ENCODE measurements around the gene CALML5.

The CALML5 gene, protein sequence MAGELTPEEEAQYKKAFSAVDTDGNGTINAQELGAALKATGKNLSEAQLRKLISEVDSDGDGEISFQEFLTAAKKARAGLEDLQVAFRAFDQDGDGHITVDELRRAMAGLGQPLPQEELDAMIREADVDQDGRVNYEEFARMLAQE

DNA sequence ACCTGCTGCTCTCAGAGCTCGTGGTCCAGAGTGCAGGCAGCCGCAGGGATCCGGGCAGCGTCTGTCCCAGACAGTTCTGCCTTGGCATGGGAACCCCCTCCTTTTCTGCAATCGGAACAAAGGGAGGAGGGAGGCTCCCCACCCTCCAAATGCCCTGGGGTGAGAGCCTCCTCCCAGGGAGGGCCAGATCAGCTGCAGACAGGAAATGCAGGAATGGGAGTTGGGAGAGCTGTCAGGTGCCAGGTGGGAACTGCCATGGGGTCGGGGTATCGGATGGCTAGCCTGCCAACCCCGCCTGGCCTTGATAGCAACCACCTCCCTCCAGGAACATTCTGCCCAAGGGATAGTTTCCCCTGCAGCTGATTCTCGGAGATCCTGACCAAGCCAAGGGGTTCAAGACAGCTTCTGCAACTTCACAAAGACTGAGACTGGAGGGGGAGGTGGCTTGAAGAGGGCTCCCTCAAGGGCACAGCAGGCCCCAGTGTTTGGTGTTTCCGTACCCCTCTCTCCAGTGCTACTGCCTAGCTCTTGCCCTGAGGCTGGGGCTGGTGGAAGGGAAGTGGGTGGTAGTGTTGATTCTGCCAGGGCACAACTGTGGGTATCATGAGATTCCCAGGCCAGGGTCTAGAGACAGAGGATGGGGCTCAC, at the start of gene CALML5:
TSS of gene CALML5 (minus strand) at position 78 of the 648 bp plus-strand sequence. CDS start 132 bp downstream, outside the sequence.
- TF ChIP-seq EZH2phosphoT487 (conservative IDR thresholded peaks at IDR 0.05; ENCODE audit: low read length): no peak
- TF ChIP-seq, protein P1, sequence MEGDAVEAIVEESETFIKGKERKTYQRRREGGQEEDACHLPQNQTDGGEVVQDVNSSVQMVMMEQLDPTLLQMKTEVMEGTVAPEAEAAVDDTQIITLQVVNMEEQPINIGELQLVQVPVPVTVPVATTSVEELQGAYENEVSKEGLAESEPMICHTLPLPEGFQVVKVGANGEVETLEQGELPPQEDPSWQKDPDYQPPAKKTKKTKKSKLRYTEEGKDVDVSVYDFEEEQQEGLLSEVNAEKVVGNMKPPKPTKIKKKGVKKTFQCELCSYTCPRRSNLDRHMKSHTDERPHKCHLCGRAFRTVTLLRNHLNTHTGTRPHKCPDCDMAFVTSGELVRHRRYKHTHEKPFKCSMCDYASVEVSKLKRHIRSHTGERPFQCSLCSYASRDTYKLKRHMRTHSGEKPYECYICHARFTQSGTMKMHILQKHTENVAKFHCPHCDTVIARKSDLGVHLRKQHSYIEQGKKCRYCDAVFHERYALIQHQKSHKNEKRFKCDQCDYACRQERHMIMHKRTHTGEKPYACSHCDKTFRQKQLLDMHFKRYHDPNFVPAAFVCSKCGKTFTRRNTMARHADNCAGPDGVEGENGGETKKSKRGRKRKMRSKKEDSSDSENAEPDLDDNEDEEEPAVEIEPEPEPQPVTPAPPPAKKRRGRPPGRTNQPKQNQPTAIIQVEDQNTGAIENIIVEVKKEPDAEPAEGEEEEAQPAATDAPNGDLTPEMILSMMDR (IDR thresholded peaks at IDR 0.05; ENCODE audit: insufficient read depth, low read length, poor library complexity, severe bottlenecking): no peak
- no peaks in the 10 kb centered on the region for H3K27me3 ChIP-seq (ENCODE audit: low read length)
- no peaks in the 10 kb centered on the region for H3K36me3 ChIP-seq (ENCODE audit: low read length)
- no peak within 1 kb of the TSS for H3K4me2 ChIP-seq (ENCODE audit: low read depth, low read length, poor library complexity, severe bottlenecking)
- H3K9me3 ChIP-seq (ENCODE audit: insufficient read depth, low read length): no peaks in the 10 kb centered on the region
- no peaks in the 10 kb centered on the region for H4K20me1 ChIP-seq (ENCODE audit: low read depth, low read length)
- no peaks in the 10 kb centered on the region for H3F3A ChIP-seq (ENCODE audit: insufficient read depth)
- no peak within 1 kb of the TSS for H3K9ac ChIP-seq (ENCODE audit: low read length)
- no peak within 1 kb of the TSS for H3K4me3 ChIP-seq (ENCODE audit: insufficient read depth, low read length, poor library complexity, severe bottlenecking)
- H3K27ac ChIP-seq (ENCODE audit: low read depth, low read length): no peak within 1 kb of the TSS
- no peaks in the 10 kb centered on the region for H3K79me2 ChIP-seq (ENCODE audit: insufficient read depth, low read length)
- H2AFZ ChIP-seq (ENCODE audit: low read depth, low read length, severe bottlenecking): no peak within 1 kb of the TSS
- no peaks in the 10 kb centered on the region for H3K9me2 ChIP-seq (replicated peaks; ENCODE audit: insufficient read depth, low read length)

DNA sequence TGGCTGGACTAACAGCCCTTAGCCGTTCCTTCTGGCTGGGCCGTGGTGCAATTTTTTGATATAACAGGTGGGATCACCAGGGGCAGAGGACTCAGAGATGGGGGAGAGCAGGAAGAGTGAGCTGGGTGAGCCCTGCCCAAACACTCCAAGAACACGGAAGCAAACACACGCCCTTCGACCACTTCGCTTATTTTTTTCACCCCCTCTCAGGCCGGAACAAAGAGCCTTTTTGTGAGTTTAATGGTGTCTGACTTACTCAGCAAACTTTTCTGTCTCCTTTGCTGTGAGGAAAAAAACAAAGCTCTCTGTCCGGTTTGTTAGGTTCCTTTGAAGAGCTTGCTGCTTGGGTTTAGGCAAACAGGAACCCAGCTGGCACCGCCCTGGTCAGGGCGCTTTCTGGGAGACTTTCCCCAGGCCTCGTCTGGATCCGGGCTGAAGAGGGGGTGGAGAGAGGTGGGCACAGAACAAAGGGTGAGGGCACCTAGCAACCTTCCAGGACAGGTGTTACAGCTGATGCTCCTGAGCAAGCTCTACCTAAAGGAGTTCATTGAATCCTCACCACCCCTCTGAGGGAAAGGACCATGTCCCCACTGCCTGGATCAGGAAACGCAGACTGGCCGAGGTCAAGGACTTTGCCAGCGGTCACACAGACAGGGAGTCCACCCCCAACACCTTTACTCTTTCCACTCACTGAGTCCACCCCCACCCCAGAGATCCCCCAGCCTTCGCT, 48.7 kb upstream of the CALML5 start:
- TF ChIP-seq, protein P1 (IDR thresholded peaks at IDR 0.05; ENCODE audit: insufficient read depth, low read length, poor library complexity, severe bottlenecking): no peak
- no peak for TF ChIP-seq EZH2phosphoT487 (conservative IDR thresholded peaks at IDR 0.05; ENCODE audit: low read length)
- no peaks in the 10 kb centered on the region for H3F3A ChIP-seq (ENCODE audit: insufficient read depth)
- H3K9me2 ChIP-seq (replicated peaks; ENCODE audit: insufficient read depth, low read length): no peaks in the 10 kb centered on the region
- no peaks in the 10 kb centered on the region for H4K20me1 ChIP-seq (ENCODE audit: low read depth, low read length)
- H2AFZ ChIP-seq (ENCODE audit: low read depth, low read length, severe bottlenecking): no peak overlapping the region
- no peak overlapping the region for H3K9ac ChIP-seq (ENCODE audit: low read length)
- H3K36me3 ChIP-seq (ENCODE audit: low read length): no peaks in the 10 kb centered on the region
- no peak overlapping the region for H3K4me2 ChIP-seq (ENCODE audit: low read depth, low read length, poor library complexity, severe bottlenecking)
- H3K27ac ChIP-seq (ENCODE audit: low read depth, low read length): no peak overlapping the region
- H3K9me3 ChIP-seq (ENCODE audit: insufficient read depth, low read length): no peaks in the 10 kb centered on the region
- no peak overlapping the region for H3K4me3 ChIP-seq (ENCODE audit: insufficient read depth, low read length, poor library complexity, severe bottlenecking)
- H3K27me3 ChIP-seq (ENCODE audit: low read length): no peaks in the 10 kb centered on the region
- no peaks in the 10 kb centered on the region for H3K79me2 ChIP-seq (ENCODE audit: insufficient read depth, low read length)

DNA sequence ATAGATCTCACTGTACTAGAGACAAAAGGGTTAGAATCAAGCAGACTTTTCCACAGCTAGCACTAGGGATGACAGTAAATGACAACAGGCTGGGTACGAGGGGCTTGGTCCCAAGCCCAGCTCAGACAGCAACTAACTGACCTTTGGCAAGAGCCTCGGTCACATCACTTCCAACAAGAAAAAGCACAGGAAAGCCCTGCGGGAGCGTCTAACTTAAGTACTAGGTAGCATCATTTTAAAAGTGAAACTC, 48.2 kb upstream of the CALML5 start:
- no peaks in the 10 kb centered on the region for H3F3A ChIP-seq (ENCODE audit: insufficient read depth)
- H3K4me2 ChIP-seq (ENCODE audit: low read depth, low read length, poor library complexity, severe bottlenecking): no peak overlapping the region
- TF ChIP-seq, protein P1 (IDR thresholded peaks at IDR 0.05; ENCODE audit: insufficient read depth, low read length, poor library complexity, severe bottlenecking): no peak
- no peak for TF ChIP-seq EZH2phosphoT487 (conservative IDR thresholded peaks at IDR 0.05; ENCODE audit: low read length)

More for the DNA sequence above, 48.2 kb upstream of the CALML5 start:
- no peaks in the 10 kb centered on the region for H3K27me3 ChIP-seq (ENCODE audit: low read length)
- H3K9me3 ChIP-seq (ENCODE audit: insufficient read depth, low read length): no peaks in the 10 kb centered on the region
- no peak overlapping the region for H2AFZ ChIP-seq (ENCODE audit: low read depth, low read length, severe bottlenecking)
- H3K79me2 ChIP-seq (ENCODE audit: insufficient read depth, low read length): no peaks in the 10 kb centered on the region
- H4K20me1 ChIP-seq (ENCODE audit: low read depth, low read length): no peaks in the 10 kb centered on the region
- no peaks in the 10 kb centered on the region for H3K9me2 ChIP-seq (replicated peaks; ENCODE audit: insufficient read depth, low read length)
- no peaks in the 10 kb centered on the region for H3K36me3 ChIP-seq (ENCODE audit: low read length)
- H3K4me3 ChIP-seq (ENCODE audit: insufficient read depth, low read length, poor library complexity, severe bottlenecking): no peak overlapping the region
- no peak overlapping the region for H3K27ac ChIP-seq (ENCODE audit: low read depth, low read length)
- no peak overlapping the region for H3K9ac ChIP-seq (ENCODE audit: low read length)
